HepG2 (cell line): ENCODE measurements around the gene CD300LG. TPM values are rescaled to one million over a fixed set of nuclear protein-coding genes. Genes with fewer than 3 reads are reported as not detected.
A peak's percentile ranks its signal among the peaks of the same experiment; 100 is the strongest.

Experiments
- BRCA1 ChIP-seq: sonication (generic); formaldehyde crosslinking; IDR thresholded peaks from 2 replicates; pipeline ENCODE4 v1.4.0; 2020; ENCODE audit warnings: missing genetic modification reagents
- DBP ChIP-seq: sonication (generic); formaldehyde crosslinking; IDR thresholded peaks from 2 replicates; pipeline ENCODE4 v1.4.0; 2020; ENCODE audit warnings: missing genetic modification reagents; ENCODE audit errors: not compliant biosample characterization
- FOXK1 ChIP-seq: sonication (generic); formaldehyde crosslinking; IDR thresholded peaks from 2 replicates; pipeline ENCODE4 v1.4.0; 2020; ENCODE audit warnings: low read depth, missing genetic modification reagents, borderline replicate concordance
- HDAC6 ChIP-seq: fragments of 200-600 bp; sonication (generic); IDR thresholded peaks from 2 replicates; pipeline ENCODE4 v1.7.0; 2017; ENCODE audit warnings: mild to moderate bottlenecking, antibody characterized with exemption, low read length, low read depth
- HMG20B ChIP-seq: conservative IDR thresholded peaks from 2 replicates; pipeline ENCODE4 v1.6.1; 2016; ENCODE audit warnings: missing genetic modification reagents, missing compliant biosample characterization
- MED13 ChIP-seq: sonication (generic); formaldehyde crosslinking; IDR thresholded peaks from 2 replicates; pipeline ENCODE4 v1.5.0; 2020; ENCODE audit warnings: missing genetic modification reagents
- MLX ChIP-seq: IDR thresholded peaks from 2 replicates; pipeline ENCODE4 v1.6.1; 2016
- MYPOP ChIP-seq: sonication (generic); formaldehyde crosslinking; IDR thresholded peaks from 2 replicates; pipeline ENCODE4 v1.8.1; 2023; ENCODE audit warnings: mild to moderate bottlenecking, moderate library complexity, missing genetic modification reagents
- NFE2L2 ChIP-seq: fragments of 150-350 bp; IDR thresholded peaks from 2 replicates; pipeline ENCODE4 v1.6.1; 2014; ENCODE audit warnings: low read length
- PCBP2 ChIP-seq: fragments of 200-400 bp; formaldehyde crosslinking; optimal IDR thresholded peaks from 2 replicates; pipeline ENCODE3; 2018; ENCODE audit warnings: low read length, low read depth; ENCODE audit not compliant: poor library complexity, severe bottlenecking
- PRPF4 ChIP-seq: fragments of 200-400 bp; formaldehyde crosslinking; IDR thresholded peaks from 2 replicates; pipeline ENCODE4 v1.6.1; 2016; ENCODE audit warnings: low read length, low read depth; ENCODE audit not compliant: poor library complexity, severe bottlenecking
- SNRNP70 ChIP-seq: fragments of 200-400 bp; formaldehyde crosslinking; IDR thresholded peaks from 2 replicates; pipeline ENCODE4 v1.6.1; 2017; ENCODE audit warnings: mild to moderate bottlenecking, low read depth, low read length, moderate library complexity
- SRSF4 ChIP-seq: fragments of 200-400 bp; formaldehyde crosslinking; IDR thresholded peaks from one replicate; pipeline ENCODE4 v1.6.1; 2018; ENCODE audit warnings: mild to moderate bottlenecking, low read depth, low read length, moderate library complexity; ENCODE audit not compliant: poor library complexity, severe bottlenecking
- THYN1 ChIP-seq: sonication (generic); formaldehyde crosslinking; IDR thresholded peaks from 2 replicates; pipeline ENCODE4 v1.8.1; 2023; ENCODE audit warnings: low read depth, mild to moderate bottlenecking, moderate library complexity, missing genetic modification reagents, borderline replicate concordance
- ZBTB2 ChIP-seq: sonication (generic); formaldehyde crosslinking; IDR thresholded peaks from 2 replicates; pipeline ENCODE4 v1.8.0; 2022; ENCODE audit warnings: low read depth, missing genetic modification reagents
- ZBTB39 ChIP-seq: sonication (generic); formaldehyde crosslinking; IDR thresholded peaks from 2 replicates; pipeline ENCODE4 v1.5.0; 2020; ENCODE audit warnings: missing genetic modification reagents
- ZNF18 ChIP-seq: sonication (generic); formaldehyde crosslinking; IDR thresholded peaks from 2 replicates; pipeline ENCODE4 v1.8.0; 2022; ENCODE audit warnings: mild to moderate bottlenecking, missing genetic modification reagents; ENCODE audit not compliant: insufficient replicate concordance
- ZNF331 ChIP-seq: sonication (generic); formaldehyde crosslinking; IDR thresholded peaks from 2 replicates; pipeline ENCODE4 v1.4.0; 2020; ENCODE audit warnings: missing genetic modification reagents
- ZNF512 ChIP-seq: sonication (generic); formaldehyde crosslinking; IDR thresholded peaks from 2 replicates; pipeline ENCODE4 v1.4.0; 2020; ENCODE audit warnings: mild to moderate bottlenecking, missing genetic modification reagents
- ZNF530 ChIP-seq: sonication (generic); formaldehyde crosslinking; IDR thresholded peaks from 2 replicates; pipeline ENCODE4 v1.5.0; 2020; ENCODE audit warnings: low read depth, mild to moderate bottlenecking, missing genetic modification reagents
- ZNF788 ChIP-seq: sonication (generic); formaldehyde crosslinking; IDR thresholded peaks from 2 replicates; pipeline ENCODE4 v1.5.0; 2020; ENCODE audit warnings: mild to moderate bottlenecking, missing genetic modification reagents, borderline replicate concordance
- polyA plus RNA-seq, 8 experiments: library from polyadenylated mRNA; depleted of rRNA in 3 of 8; stranded (reverse) in 7 of 8; unstranded in 1 of 8; fragments of >200 nt; fragmentation: Illumina TruSeq in 4 of 8; extraction: Trizol in 4 of 8; gene quantifications; 2 replicates each; pipeline versions ENCODE4 v1.2.1 to v1.2.3, GENCODE V29; 2011 to 2016; ENCODE audit warnings: low read depth in 4 of 8, missing spikeins in 1 of 8, mixed read lengths in 1 of 8; ENCODE audit not compliant: insufficient read depth in 1 of 8
- total RNA-seq, 5 experiments: library from RNA; depleted of rRNA; stranded (reverse); fragments of >200 nt; fragmentation: Illumina TruSeq; extraction: Trizol; gene quantifications; 2 replicates each; pipeline ENCODE4 v1.2.3, GENCODE V29; 2016; ENCODE audit warnings: low read depth in 1 of 5

CD300LG gene
- total and polyA plus RNA-seq, 2 of the 13 experiments (the other 11 are each of a cell fraction or from before 2014, with no cell fraction given) = not detected

GRCh38 chr17:43801844-43802243, 45.1 kb upstream of the CD300LG start (continued):
- TF ChIP-seq ZNF18 = no peak
- TF ChIP-seq THYN1 (CRISPR knock-in tag) = no peak
- TF ChIP-seq ZNF331 = peak; percentile 61; the same call in 1 of the 2 replicates
- TF ChIP-seq MED13 (CRISPR knock-in tag) = no peak
- no peak for TF ChIP-seq NFE2L2
- no peak for TF ChIP-seq SRSF4
- no peak for TF ChIP-seq SNRNP70
- peak; percentile 74; the same call in 1 of the 2 replicates for TF ChIP-seq FOXK1 (CRISPR knock-in tag)
- no peak for TF ChIP-seq ZNF788 (CRISPR knock-in tag)
- TF ChIP-seq PRPF4 = no peak
- no peak for TF ChIP-seq ZBTB2 (CRISPR knock-in tag)
- TF ChIP-seq PCBP2 = no peak
- no peak for TF ChIP-seq ZNF530 (CRISPR knock-in tag)
- TF ChIP-seq DBP (CRISPR knock-in tag) = no peak
- TF ChIP-seq MYPOP (CRISPR knock-in tag) = no peak
- peak; percentile 76 for TF ChIP-seq MLX (CRISPR knock-in tag)
- TF ChIP-seq HMG20B = peak; percentile 100
- TF ChIP-seq ZBTB39 = no peak
- no peak for TF ChIP-seq HDAC6
- no peak for TF ChIP-seq BRCA1 (CRISPR knock-in tag)
- TF ChIP-seq ZNF512 (CRISPR knock-in tag) = no peak
